Astrocyte of the cerebellum (primary cell): ENCODE results near the gene DSCAML1.

Source experiments
- DNase-seq: peaks from one replicate; pipeline ENCODE4 v3.0.0-alpha.2; 2011; ENCODE audit warnings: low read depth
- H3K4me3 ChIP-seq: 2 replicates; pipeline ENCODE4 v1.5.1; 2011; ENCODE audit warnings: mild to moderate bottlenecking, low read depth, low read length, moderate library complexity
- CTCF ChIP-seq: IDR thresholded peaks from 2 replicates; pipeline ENCODE4 v1.5.1; 2012; ENCODE audit warnings: low read length, low read depth, moderate library complexity, mild to moderate bottlenecking; ENCODE audit errors: missing control alignments
- in situ Hi-C: cut with HindIII; loops from 2 replicates; pipeline ENCODE4 v1.10.0; 2017; ENCODE audit warnings: low sequenced_read_pairs

Gene DSCAML1

GRCh38 chr11:117610045-117610444 is 187.0 kb downstream of the DSCAML1 start:
- in situ Hi-C loops, result no loop called here
- no peak for TF ChIP-seq CTCF
- H3K4me3 ChIP-seq, result no peak overlapping the region
- no peak for DNase-seq

GRCh38 chr11:117607449-117607848 is 189.6 kb downstream of the DSCAML1 start:
- TF ChIP-seq CTCF, result no peak
- in situ Hi-C loops, result no loop called here
- no peak overlapping the region for H3K4me3 ChIP-seq
- DNase-seq, result no peak

GRCh38 chr11:117606790-117607189 is 190.2 kb downstream of the DSCAML1 start:
- in situ Hi-C loops, result no loop called here
- no peak for TF ChIP-seq CTCF
- no peak for DNase-seq
- no peak overlapping the region for H3K4me3 ChIP-seq

- no peak for DNase-seq
- no peak overlapping the region for H3K4me3 ChIP-seq
- TF ChIP-seq CTCF, result no peak
- in situ Hi-C loops, result no loop called here
These were observed 190.8 kb downstream of the DSCAML1 start for GRCh38 chr11:117606211-117606610.

GRCh38 chr11:117605331-117605730 is 191.7 kb downstream of the DSCAML1 start:
- in situ Hi-C loops, result no loop called here
- no peak overlapping the region for H3K4me3 ChIP-seq
- no peak for TF ChIP-seq CTCF
- no peak for DNase-seq

GRCh38 chr11:117604336-117604995 is 192.6 kb downstream of the DSCAML1 start:
- TF ChIP-seq CTCF, result no peak
- no peak overlapping the region for H3K4me3 ChIP-seq
- in situ Hi-C loops, result loop anchor here (5.0 kb wide), 1 partner anchor 38 kb away; no protein-coding TSS in a partner anchor
- DNase-seq, result no peak
